ENCODE results near the gene THEMIS.
"Not testable (repeated sequence)": the region's sequence is repeated elsewhere in the genome, so short reads cannot be mapped to it uniquely, and the experiment has no call there.

THEMIS gene

DNA sequence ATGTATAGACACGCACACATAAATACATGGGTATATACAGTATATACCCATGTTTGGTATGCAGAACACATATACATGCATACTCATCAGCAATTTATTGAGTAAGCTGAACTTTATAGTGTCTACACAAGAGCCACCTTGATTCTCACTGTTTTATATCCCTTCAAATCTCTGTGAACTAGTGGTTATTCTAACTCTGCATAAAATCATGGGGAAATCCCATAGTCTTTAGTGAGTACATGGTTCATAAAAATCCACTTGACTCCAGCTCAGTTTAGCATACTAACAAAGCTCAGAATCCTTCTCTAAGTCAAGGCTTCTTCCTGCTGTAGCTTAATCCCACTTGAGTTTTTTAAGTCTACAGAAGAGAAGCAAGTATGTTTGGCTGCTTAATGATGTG lies 104.1 kb downstream of the THEMIS start:
- DNase-seq (ENCODE audit: low spot score), result no peak

DNA sequence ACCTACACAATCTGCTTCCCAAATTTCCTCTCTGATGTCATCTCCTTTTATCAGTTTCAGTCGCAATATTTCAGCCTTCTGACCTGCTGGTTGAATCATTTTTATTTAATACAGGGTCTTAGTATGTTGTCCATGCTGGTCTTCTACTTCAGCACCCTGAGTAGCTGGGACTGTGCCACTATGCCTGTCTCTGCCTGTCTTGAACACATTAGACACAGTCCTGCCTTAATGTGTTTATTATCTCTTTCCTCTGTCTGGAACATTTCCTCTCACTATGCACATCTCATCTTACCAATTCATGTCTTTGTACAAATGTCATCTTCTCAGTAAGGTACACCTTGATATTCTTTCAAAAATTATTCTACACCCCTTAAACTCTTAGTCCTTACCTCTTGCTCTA lies 106.5 kb downstream of the THEMIS start:
- no peak for DNase-seq (ENCODE audit: low spot score)

DNA sequence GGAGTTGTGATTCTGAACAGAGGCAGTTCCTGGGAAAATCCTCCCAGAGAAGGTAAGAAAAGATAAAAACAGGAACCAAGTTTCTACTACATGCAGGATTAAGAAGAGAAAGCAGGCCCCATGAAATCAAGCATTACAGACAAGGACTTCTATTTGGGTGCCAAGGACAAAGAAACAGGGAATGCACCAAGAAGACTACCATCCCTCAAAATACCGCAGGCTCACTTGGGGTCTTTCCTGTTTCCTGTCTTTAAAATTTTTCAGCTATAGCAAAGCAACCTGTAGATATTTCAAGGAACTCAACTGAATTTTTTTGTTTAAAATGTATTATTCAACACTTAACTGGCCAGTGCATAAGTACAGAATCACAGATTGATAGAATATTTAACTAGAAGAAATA lies 107.5 kb downstream of the THEMIS start:
- DNase-seq (ENCODE audit: low spot score), result no peak

DNA sequence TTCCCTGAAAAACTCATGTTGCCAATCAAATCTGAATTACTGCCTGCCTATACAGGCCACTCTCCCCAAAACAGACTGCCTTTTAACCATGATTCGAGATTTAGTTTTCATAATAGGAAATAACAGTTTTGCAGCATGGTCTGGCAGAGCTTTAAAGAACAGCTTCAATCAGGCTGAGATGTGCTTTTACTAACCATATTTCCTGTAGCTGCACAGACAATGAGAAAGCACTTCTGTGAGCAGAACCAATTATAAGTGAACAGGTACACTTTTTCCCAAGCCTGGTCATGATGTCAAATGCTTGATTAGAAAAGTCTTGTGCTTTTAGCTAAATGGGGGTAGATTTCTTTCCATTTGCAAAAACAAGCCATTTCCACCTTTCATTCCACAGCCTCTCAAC lies 108.2 kb downstream of the THEMIS start:
- no peak for DNase-seq (ENCODE audit: low spot score)

DNA sequence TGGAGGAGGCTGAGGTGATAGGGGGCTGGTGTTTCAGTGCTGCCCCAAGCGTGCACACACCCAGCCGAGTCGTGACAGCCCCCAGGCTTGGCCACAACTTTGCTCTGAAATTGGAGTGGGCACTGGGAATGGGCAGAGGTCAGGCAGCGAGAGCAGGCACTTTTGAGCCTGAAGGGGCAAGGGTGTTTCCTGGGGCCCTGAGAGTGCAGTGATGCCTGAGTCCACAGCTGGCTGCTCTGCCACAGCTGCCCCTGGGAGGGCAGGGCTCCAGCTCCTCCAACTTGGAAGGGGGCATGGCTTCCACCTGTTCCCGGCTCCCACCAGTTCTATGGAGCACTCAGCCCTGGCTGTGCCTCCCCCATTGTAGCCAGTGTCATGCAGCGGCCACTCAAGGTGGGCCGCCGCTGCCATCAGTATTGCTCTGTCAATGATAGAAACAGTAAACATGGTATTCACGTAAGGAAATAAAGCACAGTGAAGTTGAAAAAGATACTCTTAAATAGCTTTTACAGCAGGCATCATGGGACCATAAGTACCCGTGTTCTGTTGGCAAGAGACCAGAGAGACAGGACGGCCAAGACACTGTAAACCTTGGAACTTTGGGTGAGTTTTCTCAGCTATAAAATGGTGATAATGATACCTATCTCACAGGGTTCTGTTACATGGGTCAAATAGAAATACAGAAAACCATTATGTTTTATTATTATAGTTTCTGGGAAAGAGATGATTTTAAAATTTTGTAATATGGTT lies 108.9 kb downstream of the THEMIS start:
- no peak for DNase-seq (ENCODE audit: low spot score)

DNA sequence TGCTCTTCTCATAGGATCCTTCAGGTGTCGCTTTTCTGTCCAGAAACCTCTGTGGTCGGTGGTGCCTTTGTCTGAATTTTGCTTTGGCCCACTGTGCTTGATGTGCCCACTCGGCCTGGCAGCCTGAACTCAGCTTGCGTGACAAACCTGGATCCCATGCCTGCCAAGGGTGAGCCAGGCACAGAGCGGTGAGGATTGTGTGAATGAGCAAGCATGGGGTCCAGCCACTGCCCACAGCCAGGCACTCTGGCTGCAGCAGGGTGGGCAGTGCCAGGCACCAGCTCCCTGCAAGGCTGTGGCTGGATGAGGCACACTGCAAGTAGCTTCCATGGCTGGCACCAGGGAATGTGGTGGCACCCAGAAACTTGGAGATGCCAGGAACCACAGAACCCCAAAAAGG lies 110.3 kb downstream of the THEMIS start:
- no peak for DNase-seq (ENCODE audit: low spot score)

DNA sequence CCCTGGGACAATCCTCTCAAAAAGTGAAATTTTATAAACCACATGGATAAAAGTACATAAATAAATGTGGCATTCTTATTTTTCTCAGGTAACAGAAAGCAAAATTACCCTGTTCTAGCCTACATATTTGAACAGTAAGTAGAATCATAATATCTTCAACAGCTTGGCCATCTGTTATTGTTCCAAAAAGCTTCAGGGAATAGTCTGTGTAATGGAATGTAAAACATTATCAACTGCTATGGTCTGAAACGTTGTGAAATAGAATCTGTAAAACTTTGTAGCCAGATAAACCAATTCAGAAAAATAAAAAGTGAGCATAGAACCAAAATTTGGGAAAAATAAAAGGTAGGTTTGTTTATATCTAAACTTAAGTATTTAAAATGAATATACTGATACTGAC lies 114.7 kb downstream of the THEMIS start:
- no peak for DNase-seq (ENCODE audit: low spot score)

DNA sequence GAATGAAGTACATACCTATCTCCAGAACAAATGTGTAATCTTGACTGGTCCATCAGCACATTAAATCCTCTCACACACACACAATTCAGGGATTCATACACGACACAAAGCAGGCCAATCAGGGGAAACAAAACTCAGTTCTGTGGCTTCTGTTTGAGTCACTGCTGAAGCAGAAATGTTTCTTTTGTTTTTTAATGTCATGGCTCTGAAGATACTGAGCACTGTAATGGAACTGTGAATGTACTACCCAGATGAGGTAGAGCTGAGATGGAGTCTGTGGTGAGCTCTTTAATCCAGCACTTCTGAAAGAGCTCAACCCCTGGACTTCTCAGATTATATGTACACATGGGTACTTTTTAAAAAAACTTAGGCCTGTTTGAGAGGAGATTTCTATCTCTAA lies 116.4 kb downstream of the THEMIS start:
- DNase-seq (ENCODE audit: low spot score), result no peak

DNA sequence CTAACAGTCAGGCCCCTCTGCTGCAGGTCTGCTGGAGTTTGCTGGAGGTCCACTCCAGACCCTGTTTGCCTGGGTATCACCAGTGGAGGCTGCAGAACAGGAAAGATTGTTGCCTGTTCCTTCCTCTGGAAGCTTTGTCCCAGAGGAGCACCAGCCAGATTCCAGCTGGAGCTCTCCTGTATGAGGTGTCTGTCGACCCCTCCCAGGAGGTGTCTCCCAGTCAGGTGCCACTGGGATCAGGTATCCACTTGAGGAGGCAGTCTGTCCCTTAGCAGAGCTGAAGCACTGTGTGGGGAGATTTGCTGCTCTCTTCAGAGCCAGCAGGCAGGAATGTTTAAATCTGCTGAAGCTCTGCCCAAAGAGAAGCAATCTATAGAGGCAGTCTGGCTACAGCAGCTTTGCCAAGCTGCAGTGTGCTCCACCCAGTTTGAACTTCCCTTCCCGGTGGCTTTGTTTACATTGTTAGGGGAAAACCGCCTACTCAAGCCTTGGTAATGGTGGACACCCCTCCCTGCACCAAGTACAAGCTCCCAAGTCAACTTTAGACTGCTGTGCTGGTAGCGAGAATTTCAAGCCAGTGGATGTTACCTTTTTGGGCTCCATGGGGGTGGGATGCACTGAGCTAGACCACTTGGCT lies 119.1 kb downstream of the THEMIS start:
- DNase-seq (ENCODE audit: low spot score), result not testable (repeated sequence)

DNA sequence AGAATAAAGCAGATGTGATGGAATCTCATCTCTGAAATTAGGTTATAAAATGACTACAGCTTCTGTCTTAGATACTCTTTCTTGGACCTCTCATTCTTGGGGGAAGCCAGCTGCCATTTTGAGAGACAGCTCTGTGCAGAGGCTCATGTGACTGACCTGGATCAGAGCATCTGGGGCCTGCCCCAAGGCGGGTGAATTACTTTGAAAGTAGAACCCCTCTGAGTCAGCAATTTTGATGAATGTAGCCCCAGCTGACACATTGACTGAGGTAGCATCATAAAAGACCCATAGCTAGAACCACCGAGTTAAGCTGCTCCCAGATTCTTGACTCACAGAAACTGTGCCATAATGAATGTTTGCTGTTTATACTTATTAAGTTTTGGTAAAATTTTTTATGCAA lies 124.5 kb downstream of the THEMIS start:
- DNase-seq (ENCODE audit: low spot score), result no peak

DNA sequence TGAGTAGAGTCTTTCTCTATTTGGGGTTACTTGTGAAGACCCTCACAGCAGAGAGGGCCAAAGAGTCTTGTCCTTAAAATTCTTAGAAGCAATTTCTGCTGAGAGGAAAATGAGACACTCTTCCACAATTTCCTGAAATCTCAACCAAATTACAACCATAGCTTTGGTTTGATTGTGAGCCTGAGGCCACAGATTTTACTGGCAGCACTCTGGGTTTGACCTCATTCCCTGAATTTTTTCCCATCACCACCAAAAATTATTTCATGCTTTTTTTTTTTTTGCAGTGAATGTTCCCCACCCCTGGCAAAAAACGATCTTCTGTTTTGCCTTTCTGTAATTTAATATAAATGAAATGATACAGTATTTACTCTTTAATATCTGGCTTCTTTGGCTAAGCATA lies 125.5 kb downstream of the THEMIS start:
- no peak for DNase-seq (ENCODE audit: low spot score)

DNA sequence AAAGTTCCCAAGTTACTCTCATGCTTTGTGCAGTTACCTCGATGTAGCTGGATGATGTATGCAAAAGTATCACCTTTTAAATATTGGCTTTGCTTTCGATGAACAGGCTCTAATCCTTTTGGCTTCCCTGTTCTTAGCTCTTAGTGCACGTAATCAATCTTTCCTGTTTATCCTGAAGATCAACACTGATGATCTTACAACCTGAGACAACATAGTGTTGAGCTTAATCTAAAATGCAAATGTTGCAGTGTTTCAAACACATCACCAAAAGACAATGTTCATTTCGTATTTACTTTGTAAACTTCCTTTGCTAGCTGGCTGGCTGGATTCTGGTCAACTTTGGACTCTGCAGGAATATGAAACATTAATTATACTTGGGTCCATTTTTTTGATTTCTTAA lies 132.1 kb downstream of the THEMIS start:
- no peak for DNase-seq (ENCODE audit: low spot score)

DNA sequence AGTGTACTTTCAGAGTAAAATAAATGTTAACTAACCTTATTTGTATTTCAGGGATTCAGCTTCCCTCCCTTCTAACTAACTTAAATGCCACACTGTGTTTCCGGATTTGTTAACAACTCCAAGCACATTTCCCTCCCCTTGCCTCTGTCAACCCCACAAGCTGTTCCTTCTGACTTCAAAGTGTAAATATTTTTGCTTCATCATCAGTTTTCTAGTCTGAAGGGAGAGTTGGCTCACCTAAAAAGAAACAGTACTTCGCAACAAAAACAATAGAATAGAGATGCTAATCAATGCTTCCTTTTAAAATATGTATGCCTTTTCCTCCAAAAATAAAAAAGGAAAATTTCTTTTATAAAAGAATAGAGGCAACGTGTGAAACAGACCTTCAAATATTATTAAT lies 132.6 kb downstream of the THEMIS start:
- no peak for DNase-seq (ENCODE audit: low spot score)

DNA sequence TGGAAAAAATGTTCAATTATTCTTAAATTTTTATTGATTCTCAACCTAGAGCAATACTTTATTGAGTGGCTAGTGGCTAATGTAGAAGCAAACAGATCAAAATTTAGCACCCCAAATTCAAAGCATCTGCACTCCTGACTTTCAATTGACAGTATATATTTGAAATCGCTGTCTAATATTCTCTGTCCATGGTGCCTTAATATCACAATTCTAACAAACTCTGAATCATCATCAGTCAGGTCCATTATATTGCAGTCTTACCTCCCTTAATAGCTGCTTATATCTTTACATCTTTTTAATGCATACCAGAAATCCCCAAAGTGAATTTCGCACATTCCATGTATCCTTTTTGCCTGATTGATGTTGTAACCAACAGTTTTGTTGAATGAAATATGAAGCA lies 134.9 kb downstream of the THEMIS start:
- DNase-seq (ENCODE audit: low spot score), result no peak

DNA sequence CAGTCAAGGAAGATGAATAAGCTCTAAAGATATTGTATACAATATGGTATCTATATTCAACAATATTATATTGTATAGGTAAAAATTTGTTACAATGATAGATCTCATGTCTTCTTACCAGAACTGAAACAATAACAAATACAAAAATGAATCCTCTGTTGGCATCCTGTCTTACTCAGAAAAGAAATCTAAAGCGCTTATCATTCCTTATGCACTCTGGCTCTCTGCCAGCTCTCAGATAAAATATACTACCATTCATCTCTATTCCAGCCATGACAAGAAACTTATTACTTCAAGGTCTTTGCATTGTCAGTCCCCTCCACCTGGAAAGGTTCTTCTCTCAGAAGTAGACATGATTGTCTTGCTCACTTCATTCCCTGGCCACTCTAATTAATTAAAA lies 138.6 kb downstream of the THEMIS start:
- DNase-seq (ENCODE audit: low spot score), result no peak

DNA sequence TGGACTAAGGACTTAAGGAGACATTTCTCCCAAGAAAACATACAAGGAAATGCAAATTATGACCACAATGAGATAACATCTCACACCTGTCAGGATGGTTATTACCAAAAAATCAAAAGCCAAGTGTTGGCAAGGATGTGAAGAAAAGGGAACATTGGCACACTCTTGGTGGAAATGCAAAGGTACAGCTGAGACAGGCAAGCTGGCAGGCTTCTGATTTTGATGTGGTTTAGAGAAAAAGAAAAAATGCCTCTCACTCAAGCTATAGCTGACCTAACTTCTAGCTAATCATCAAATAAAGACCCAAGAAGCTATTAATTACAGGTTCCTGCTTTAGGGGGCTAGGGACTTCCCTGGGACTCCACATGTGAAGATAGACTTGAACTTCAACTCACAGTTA lies 139.8 kb downstream of the THEMIS start:
- DNase-seq (ENCODE audit: low spot score), result no peak

DNA sequence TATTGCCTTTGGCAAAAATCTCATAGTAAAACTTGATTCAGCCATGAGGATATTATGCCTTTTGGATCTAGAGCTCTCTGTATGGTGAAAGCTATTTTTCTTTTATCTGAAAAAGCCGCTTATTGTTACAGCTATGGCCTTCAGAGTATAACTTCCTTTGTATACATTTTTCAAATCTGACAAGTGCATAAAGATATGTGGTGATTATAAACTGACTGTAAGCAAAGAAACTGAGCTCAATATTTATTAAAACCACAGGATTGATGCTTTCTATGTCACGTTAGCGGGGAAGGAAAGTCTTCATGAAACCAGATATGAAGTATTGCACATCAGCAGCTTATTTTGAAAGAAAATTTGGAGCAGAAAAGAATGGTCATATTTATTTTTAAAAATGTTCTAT lies 151.8 kb downstream of the THEMIS start:
- no peak for DNase-seq (ENCODE audit: low spot score)

DNA sequence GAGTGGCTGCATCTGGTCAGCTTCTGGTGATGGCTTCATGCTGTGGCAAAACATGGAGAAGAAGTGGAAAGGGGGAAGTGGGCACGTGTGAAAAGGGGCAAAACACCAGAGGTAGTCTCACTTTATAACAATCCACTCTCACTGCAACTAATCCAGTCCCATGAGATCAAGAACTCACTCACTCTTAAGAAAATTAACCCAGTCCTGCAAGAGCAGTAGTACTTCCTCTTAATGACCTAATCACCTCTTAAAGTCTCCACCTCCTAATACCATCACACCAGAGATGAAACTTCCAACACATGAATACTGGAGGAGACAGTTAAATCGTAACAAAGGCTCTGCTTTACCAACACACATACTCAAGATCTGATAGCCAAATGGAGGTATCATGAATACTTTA lies 152.6 kb downstream of the THEMIS start:
- DNase-seq (ENCODE audit: low spot score), result no peak

DNA sequence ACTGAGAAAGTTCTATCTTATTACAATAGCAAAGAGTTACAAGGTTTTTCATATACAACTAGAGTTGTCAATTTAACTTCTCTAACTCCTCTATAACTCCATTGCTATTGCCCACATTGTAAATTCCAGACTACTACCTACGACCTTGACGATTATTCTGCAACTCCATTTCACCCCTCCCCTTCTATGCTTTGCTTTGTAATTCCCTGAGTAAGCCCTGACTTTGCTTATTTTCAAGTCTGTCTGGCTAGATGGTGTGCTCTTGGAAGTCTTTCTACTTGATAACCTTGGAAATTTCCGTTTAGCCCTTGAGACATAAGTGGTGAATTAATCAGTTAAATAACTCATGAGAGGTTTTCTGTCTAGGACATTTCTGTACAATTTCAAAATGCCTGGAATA lies 162.4 kb downstream of the THEMIS start:
- DNase-seq (ENCODE audit: low spot score), result no peak

DNA sequence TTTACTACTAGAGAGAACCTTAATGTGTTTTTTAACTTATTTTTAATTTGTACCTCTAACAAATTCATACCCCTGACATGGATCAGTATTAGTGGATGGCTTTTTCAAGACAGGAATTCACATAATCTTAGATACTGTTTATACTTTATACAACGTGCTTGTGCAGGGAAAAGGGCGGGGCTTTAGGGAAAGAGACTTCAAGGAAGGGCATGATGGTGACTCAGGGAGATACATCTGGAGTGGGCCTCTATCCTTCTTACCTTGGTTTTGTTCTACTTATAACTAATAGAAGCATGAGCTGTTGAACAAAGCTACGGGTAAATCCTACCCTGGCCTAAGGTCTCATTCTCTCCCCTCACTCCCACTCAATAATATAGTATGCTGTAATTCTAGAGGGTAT lies 163.1 kb downstream of the THEMIS start:
- DNase-seq (ENCODE audit: low spot score), result no peak

DNA sequence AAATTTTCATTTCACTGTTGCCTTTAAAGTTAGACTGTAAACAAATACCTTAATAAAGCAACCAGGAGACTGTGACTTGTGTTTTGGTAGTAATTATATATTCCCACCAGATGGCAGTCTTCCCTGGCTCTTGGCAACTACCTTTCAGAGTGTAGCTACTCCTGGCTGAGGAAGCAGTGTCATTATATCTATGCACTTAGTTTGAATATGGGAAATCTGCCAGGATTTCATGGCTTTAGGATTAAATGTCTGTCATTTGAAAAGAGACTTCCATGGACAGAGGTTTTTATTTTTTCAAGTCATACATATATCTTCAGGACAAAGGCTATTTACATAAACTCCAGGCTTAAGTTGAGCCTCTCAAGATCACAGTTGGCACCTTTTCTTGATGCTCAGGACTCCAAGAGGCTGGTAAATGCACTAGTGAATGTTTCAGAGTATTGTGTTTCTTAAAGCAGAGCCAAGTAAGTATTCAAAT lies 163.8 kb downstream of the THEMIS start:
- DNase-seq (ENCODE audit: low spot score), result peak; percentile 79

DNA sequence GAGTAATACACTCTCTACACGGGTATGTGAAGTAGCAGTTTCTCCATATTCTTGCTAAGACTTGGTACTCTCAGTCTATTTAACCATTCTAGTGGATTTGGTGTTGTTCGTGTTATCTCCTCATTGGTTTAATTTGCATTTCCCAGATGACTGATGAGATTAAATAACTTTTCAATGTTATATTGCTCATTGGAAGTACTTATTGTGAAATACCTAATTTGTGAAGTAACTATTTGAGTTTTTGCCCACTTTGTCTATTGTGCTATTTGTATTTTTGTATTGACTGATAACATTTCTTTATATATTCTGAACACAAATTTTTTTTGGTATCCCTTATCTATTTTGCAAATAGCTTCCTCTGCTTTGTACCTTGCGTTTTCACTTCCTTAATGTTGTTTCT lies 167.9 kb downstream of the THEMIS start:
- no peak for DNase-seq (ENCODE audit: low spot score)

DNA sequence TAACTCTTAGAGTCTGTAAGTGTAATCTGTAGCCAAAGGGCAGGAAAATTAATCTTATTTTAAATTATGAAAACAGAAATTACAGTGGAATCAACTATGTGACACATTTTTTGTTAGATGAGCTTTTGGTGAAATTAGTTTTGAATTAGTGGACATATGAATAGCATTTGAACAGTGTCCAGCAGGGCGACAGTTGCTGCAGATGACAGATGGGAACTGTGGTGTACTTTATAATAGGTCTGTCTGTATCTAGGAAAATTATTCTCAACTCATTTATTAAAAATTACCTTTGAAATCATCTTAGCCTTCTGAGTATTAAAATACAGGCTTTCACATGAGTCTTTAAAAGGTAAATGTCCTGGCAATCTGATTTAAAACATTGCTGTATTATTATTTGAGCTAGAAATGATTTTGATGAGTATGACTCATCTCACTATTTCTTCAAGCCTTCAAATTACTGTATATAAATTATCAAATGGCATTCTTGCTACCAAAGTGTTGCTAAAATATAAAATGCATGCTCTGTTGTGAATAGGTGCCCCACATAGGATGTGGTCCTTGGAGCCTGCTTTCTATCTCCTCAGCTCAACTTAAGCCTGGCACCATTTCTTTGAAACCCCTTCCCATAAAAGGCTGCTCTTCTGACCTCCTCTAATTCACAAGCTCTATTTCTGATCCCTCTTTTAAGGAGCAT lies 173.5 kb downstream of the THEMIS start:
- DNase-seq (ENCODE audit: low spot score), result no peak

All from SK-N-DZ (cell line).